Neuronal stem cell (in vitro differentiated cells): ENCODE data around the gene ALDH1A3.

Experiments used
- DNase-seq: peaks from one replicate; pipeline ENCODE4 v3.0.0-alpha.2; 2013; ENCODE audit warnings: low spot score
- H2AFZ ChIP-seq: one replicate; pipeline ENCODE4 v1.6.1; 2013; ENCODE audit warnings: mild to moderate bottlenecking, low read length, inconsistent platforms
- H2AK5ac ChIP-seq: 2 replicates; pipeline ENCODE4 v1.6.1; 2013; ENCODE audit warnings: low read depth, mild to moderate bottlenecking, inconsistent platforms, low read length, moderate library complexity, mixed read lengths
- H2BK120ac ChIP-seq: 2 replicates; pipeline ENCODE4 v1.6.1; 2013; ENCODE audit warnings: low read depth, mild to moderate bottlenecking, inconsistent platforms, low read length, moderate library complexity, mixed read lengths
- H2BK12ac ChIP-seq: one replicate; pipeline ENCODE4 v1.6.1; 2013; ENCODE audit warnings: low read length, inconsistent platforms
- H2BK15ac ChIP-seq: 2 replicates; pipeline ENCODE4 v1.6.1; 2013; ENCODE audit warnings: mild to moderate bottlenecking, low read length, inconsistent platforms, mixed read lengths
- H2BK5ac ChIP-seq: one replicate; pipeline ENCODE4 v1.6.1; 2013; ENCODE audit warnings: inconsistent platforms, mild to moderate bottlenecking, low read length, moderate library complexity
- H3K14ac ChIP-seq: one replicate; pipeline ENCODE4 v1.6.1; 2013; ENCODE audit warnings: low read length, inconsistent platforms
- H3K18ac ChIP-seq: 2 replicates; pipeline ENCODE4 v1.6.1; 2013; ENCODE audit warnings: low read length, inconsistent platforms
- H3K23ac ChIP-seq: 2 replicates; pipeline ENCODE4 v1.6.1; 2013; ENCODE audit warnings: low read depth, mild to moderate bottlenecking, mixed read lengths, low read length, inconsistent platforms; ENCODE audit not compliant: poor library complexity
- H3K27ac ChIP-seq: replicated peaks from 3 replicates; pipeline ENCODE4 v1.5.1; 2013; ENCODE audit warnings: low read length, inconsistent platforms
- H3K27me3 ChIP-seq, 3 experiments: 2 replicates each; pipeline ENCODE4 v1.6.1; 2013; ENCODE audit warnings: low read length in 3 of 3, mild to moderate bottlenecking in 2 of 3, inconsistent platforms in 1 of 3, low read depth in 1 of 3, mixed read lengths in 1 of 3, moderate library complexity in 1 of 3; ENCODE audit not compliant: control insufficient read depth in 3 of 3, insufficient read depth in 3 of 3
- H3K36me3 ChIP-seq, 2 donors: replicated peaks in 1 of 2; 2 replicates each; pipeline ENCODE4 v1.6.1; 2013; ENCODE audit warnings: low read length in 2 of 2; ENCODE audit not compliant: control insufficient read depth in 2 of 2, insufficient read depth in 2 of 2
- H3K4ac ChIP-seq: 2 replicates; pipeline ENCODE4 v1.6.1; 2013; ENCODE audit warnings: inconsistent platforms, mild to moderate bottlenecking, low read length, moderate library complexity
- H3K4me1 ChIP-seq, 2 donors: 1 replicate in 1 of 2; 2 replicates in 1 of 2; pipeline ENCODE4 v1.6.1; 2013; ENCODE audit warnings: low read length in 2 of 2, low read depth in 1 of 2; ENCODE audit not compliant: control insufficient read depth in 2 of 2, insufficient read depth in 1 of 2
- H3K4me2 ChIP-seq: one replicate; pipeline ENCODE4 v1.6.1; 2013; ENCODE audit warnings: mild to moderate bottlenecking, low read length, inconsistent platforms; ENCODE audit not compliant: insufficient read depth, poor library complexity, severe bottlenecking
- H3K4me3 ChIP-seq, 2 donors: 2 replicates each; pipeline ENCODE4 v1.5.1; 2013; ENCODE audit warnings: low read length in 2 of 2, mild to moderate bottlenecking in 2 of 2, inconsistent platforms in 1 of 2, moderate library complexity in 1 of 2
- H3K79me1 ChIP-seq: one replicate; pipeline ENCODE4 v1.6.1; 2013; ENCODE audit warnings: low read depth, mild to moderate bottlenecking, inconsistent platforms, low read length, moderate library complexity
- H3K9ac ChIP-seq: one replicate; pipeline ENCODE4 v1.6.1; 2013; ENCODE audit warnings: mild to moderate bottlenecking, low read depth, low read length, inconsistent platforms; ENCODE audit not compliant: poor library complexity
- H3K9me3 ChIP-seq, 2 donors: replicated peaks in 1 of 2; 2 replicates each; pipeline versions ENCODE3 to v1.6.1; 2013; ENCODE audit warnings: low read length in 2 of 2, mild to moderate bottlenecking in 2 of 2, inconsistent platforms in 1 of 2, low read depth in 1 of 2, mixed read lengths in 1 of 2, moderate library complexity in 1 of 2; ENCODE audit not compliant: control insufficient read depth in 2 of 2, insufficient read depth in 1 of 2
- H4K8ac ChIP-seq: one replicate; pipeline ENCODE4 v1.6.1; 2013; ENCODE audit warnings: low read depth, mild to moderate bottlenecking, inconsistent platforms, low read length, moderate library complexity
- H4K91ac ChIP-seq: one replicate; pipeline ENCODE4 v1.6.1; 2013; ENCODE audit warnings: low read length, low read depth, mild to moderate bottlenecking, inconsistent platforms; ENCODE audit not compliant: poor library complexity
- WGBS, 2 donors: extraction: QIAGEN DNeasy Blood & Tissue Kit; methylation state at CpG; one replicate each; pipeline ENCODE4 v1.1.7; 2013; ENCODE audit warnings: missing lambda C conversion rate in 2 of 2, mixed read lengths in 1 of 2; ENCODE audit not compliant: insufficient read length in 2 of 2, insufficient replicate concordance in 1 of 2; ENCODE audit errors: extremely low coverage in 2 of 2; 5-methylcytosine and 5-hydroxymethylcytosine counted together

ALDH1A3 gene

GRCh38 chr15:100922192-100923040 is 42.8 kb downstream of the ALDH1A3 start:
- WGBS, 2 donors: no CpG with 5 or more reads among the region's 13 CpGs
- no peak overlapping the region for H3K4ac ChIP-seq
- peaks cover 16 to 73% (median 47%) of the 10 kb centered on the region in 3 experiments for H3K27me3 ChIP-seq

GRCh38 chr15:100923076-100923475 is 43.4 kb downstream of the ALDH1A3 start:
- no peaks in the 10 kb centered on the region for H3K36me3 ChIP-seq
- no peak overlapping the region for H4K8ac ChIP-seq
- no peak overlapping the region for H2BK120ac ChIP-seq
- H3K23ac ChIP-seq: no peak overlapping the region
- no peaks in the 10 kb centered on the region for H3K9me3 ChIP-seq
- H3K79me1 ChIP-seq: no peaks in the 10 kb centered on the region
- H3K9ac ChIP-seq: no peak overlapping the region
- H4K91ac ChIP-seq: no peak overlapping the region
- H2AFZ ChIP-seq: no peak overlapping the region
- H3K4me1 ChIP-seq: no peaks in the 10 kb centered on the region
- DNase-seq: no peak
- H3K4me3 ChIP-seq: no peak overlapping the region
- H2AK5ac ChIP-seq: no peak overlapping the region
- H2BK15ac ChIP-seq: no peak overlapping the region
- H3K14ac ChIP-seq: no peak overlapping the region
- H3K4ac ChIP-seq: no peak overlapping the region
- no CpG with 5 or more reads among the region's 7 CpGs for WGBS, 2 donors
- peaks cover 16 to 67% (median 41%) of the 10 kb centered on the region in 3 experiments for H3K27me3 ChIP-seq
- H3K4me2 ChIP-seq: no peak overlapping the region
- H3K18ac ChIP-seq: no peak overlapping the region
- no peak overlapping the region for H2BK12ac ChIP-seq
- H3K27ac ChIP-seq: no peak overlapping the region
- no peak overlapping the region for H2BK5ac ChIP-seq

More at GRCh38 chr15:100922192-100923040, 42.8 kb downstream of the ALDH1A3 start:
- no peak overlapping the region for H4K8ac ChIP-seq
- no peaks in the 10 kb centered on the region for H3K79me1 ChIP-seq
- no peak overlapping the region for H2AFZ ChIP-seq
- no peaks in the 10 kb centered on the region for H3K9me3 ChIP-seq
- no peak overlapping the region for H3K27ac ChIP-seq
- H2BK15ac ChIP-seq: no peak overlapping the region
- H3K36me3 ChIP-seq: no peaks in the 10 kb centered on the region
- no peak overlapping the region for H2AK5ac ChIP-seq
- H3K18ac ChIP-seq: no peak overlapping the region
- H3K4me3 ChIP-seq: no peak overlapping the region
- H3K4me1 ChIP-seq: no peaks in the 10 kb centered on the region
- no peak overlapping the region for H3K9ac ChIP-seq
- no peak overlapping the region for H2BK5ac ChIP-seq
- no peak overlapping the region for H2BK12ac ChIP-seq
- H4K91ac ChIP-seq: no peak overlapping the region
- H3K23ac ChIP-seq: no peak overlapping the region
- no peak overlapping the region for H3K14ac ChIP-seq
- no peak overlapping the region for H2BK120ac ChIP-seq
- DNase-seq: no peak
- H3K4me2 ChIP-seq: no peak overlapping the region

- Histone ChIP-seq H2AK5ac (no peak overlapping the region), H3K9ac (no peak overlapping the region), H3K27ac (no peak overlapping the region), H3K23ac (no peak overlapping the region), H3K4me1 (peaks cover 0 to 2% of the 10 kb centered on the region in 2 donors), H4K91ac (no peak overlapping the region), H2BK5ac (no peak overlapping the region), H2AFZ (no peak overlapping the region), H3K9me3 (no peaks in the 10 kb centered on the region), H3K18ac (no peak overlapping the region), H2BK120ac (no peak overlapping the region), H3K14ac (no peak overlapping the region), H2BK15ac (no peak overlapping the region), H2BK12ac (no peak overlapping the region), H3K36me3 (no peaks in the 10 kb centered on the region), H3K79me1 (no peaks in the 10 kb centered on the region), H3K4me2 (no peak overlapping the region), H4K8ac (no peak overlapping the region), H3K4me3 (no peak overlapping the region), H3K27me3 (peaks cover 9 to 66% (median 33%) of the 10 kb centered on the region in 3 experiments), H3K4ac (no peak overlapping the region)
- no peak for DNase-seq
- no CpG with 5 or more reads among the region's 5 CpGs for WGBS, 2 donors
Observed at GRCh38 chr15:100923902-100924301, 44.3 kb downstream of the ALDH1A3 start.

GRCh38 chr15:100924436-100924835 is 44.8 kb downstream of the ALDH1A3 start:
- Histone ChIP-seq H2AK5ac (no peak overlapping the region), H4K8ac (no peak overlapping the region), H2BK12ac (no peak overlapping the region), H3K9ac (no peak overlapping the region), H2BK5ac (no peak overlapping the region), H4K91ac (no peak overlapping the region), H2BK15ac (no peak overlapping the region), H3K4me3 (no peak overlapping the region), H3K36me3 (no peaks in the 10 kb centered on the region), H3K23ac (no peak overlapping the region), H3K4ac (no peak overlapping the region), H3K27ac (no peak overlapping the region), H3K27me3 (peaks cover 7 to 63% (median 28%) of the 10 kb centered on the region in 3 experiments), H3K14ac (no peak overlapping the region), H3K9me3 (no peaks in the 10 kb centered on the region), H2BK120ac (no peak overlapping the region), H2AFZ (no peak overlapping the region), H3K79me1 (no peaks in the 10 kb centered on the region), H3K18ac (peak overlapping the region; percentile 55), H3K4me1 (peaks cover 0 to 2% of the 10 kb centered on the region in 2 donors), H3K4me2 (no peak overlapping the region)
- no CpG with 5 or more reads among the region's 11 CpGs for WGBS, 2 donors
- DNase-seq: no peak
